HL-60/S4 treated with phorbol 12-myristate 13-acetate at 8.2 ng/mL for 4 days and 3 days (cell line): ENCODE measurements around the gene IGSF10.

ENCODE experiments used
- in situ Hi-C: fragments of 300-500 bp; cut with MboI; formaldehyde crosslinking; loops from 2 replicates; pipeline ENCODE4 v1.15.0; 2022; ENCODE audit warnings: low sequenced_read_pairs

IGSF10 gene

GRCh38 chr3:151425627-151426340 is 35.1 kb downstream of the IGSF10 start:
- in situ Hi-C loops: loop anchor here (25.0 kb wide), 1 partner anchor 487 kb away; no protein-coding TSS in a partner anchor

- in situ Hi-C loops: no loop called here
Observed at GRCh38 chr3:151423091-151423490, 37.8 kb downstream of the IGSF10 start.

- in situ Hi-C loops: no loop called here
Observed at GRCh38 chr3:151421938-151422337, 38.9 kb downstream of the IGSF10 start.

GRCh38 chr3:151419806-151420205 is 41.1 kb downstream of the IGSF10 start:
- in situ Hi-C loops: no loop called here

- in situ Hi-C loops: no loop called here
Observed at GRCh38 chr3:151415289-151415688, 45.6 kb downstream of the IGSF10 start.

GRCh38 chr3:151412989-151413388 is 47.9 kb downstream of the IGSF10 start:
- in situ Hi-C loops: no loop called here
